HG03442 (cell line): ENCODE data around the gene GRHL1.

Experiments
- ATAC-seq: cut with Tn5 transposase; IDR thresholded peaks from one replicate; pipeline ENCODE4 v1.9.1; 2021; ENCODE audit warnings: mild to moderate bottlenecking, moderate library complexity; ENCODE audit not compliant: unreplicated experiment

Gene GRHL1

GRCh38 chr2:9992427-9993187 lies 41.1 kb downstream of the GRHL1 start:
- no peak for ATAC-seq

GRCh38 chr2:9993488-9994165 lies 42.1 kb downstream of the GRHL1 start:
- no peak for ATAC-seq

- ATAC-seq: no peak
Observed at GRCh38 chr2:9994462-9994861, 43.0 kb downstream of the GRHL1 start.

GRCh38 chr2:9995059-9995458 lies 43.6 kb downstream of the GRHL1 start:
- ATAC-seq: no peak

GRCh38 chr2:9996321-9996720 lies 44.8 kb downstream of the GRHL1 start:
- no peak for ATAC-seq

GRCh38 chr2:9997936-9998335 lies 46.4 kb downstream of the GRHL1 start:
- no peak for ATAC-seq

DNA sequence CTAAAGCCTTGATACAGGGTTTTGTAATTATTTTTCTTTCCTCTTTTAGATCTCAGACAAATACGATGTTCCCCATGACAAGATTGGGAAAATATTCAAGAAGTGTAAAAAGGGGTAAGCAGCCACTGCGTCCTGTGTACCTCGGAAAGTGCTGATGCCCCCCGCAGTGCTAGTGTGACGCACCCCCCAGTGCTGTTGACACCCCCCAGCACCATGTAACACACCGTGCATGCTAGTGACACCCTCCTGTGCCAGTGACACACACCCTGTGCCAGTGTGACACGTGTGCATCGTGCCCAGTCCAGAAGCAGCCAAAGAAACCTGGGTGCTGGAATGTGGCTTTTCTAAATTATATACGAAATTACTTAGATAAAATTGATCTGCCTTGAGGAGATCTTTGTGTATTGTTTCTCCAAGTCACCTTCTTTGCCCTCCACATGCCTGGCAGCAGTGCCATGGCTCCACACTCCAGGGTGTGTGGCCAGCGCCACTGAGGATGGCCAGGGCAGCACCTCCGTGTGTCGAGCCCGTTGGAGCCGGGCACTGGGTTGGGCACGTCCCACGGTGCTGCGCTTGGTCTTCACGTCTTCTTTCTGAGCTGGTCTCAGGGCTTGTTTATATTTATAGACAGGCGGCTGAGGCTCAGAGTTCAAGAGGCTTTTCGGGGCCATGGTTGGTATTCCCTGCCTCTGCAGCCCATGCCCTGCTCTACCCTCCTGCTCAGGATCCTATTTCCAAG lies 47.6 kb downstream of the GRHL1 start:
- ATAC-seq: no peak

- ATAC-seq: no peak
Observed at GRCh38 chr2:9999693-10000092, 48.2 kb downstream of the GRHL1 start.

DNA sequence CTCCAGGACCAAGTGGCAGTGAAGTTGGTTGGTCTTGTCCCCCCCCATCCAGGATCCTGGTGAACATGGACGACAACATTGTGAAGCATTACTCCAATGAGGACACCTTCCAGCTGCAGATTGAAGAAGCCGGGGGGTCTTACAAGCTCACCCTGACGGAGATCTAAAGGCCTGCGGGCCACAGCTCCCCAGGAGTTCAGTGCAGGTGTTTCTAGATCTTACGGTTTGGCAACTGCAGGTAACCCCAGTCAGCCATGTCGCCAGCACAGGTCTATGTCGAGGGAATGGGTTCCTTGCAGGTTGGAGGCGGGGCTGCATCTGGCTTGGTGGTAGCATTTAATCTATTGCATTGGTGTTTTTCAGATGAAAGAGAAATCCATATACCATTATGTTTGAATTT lies 49.0 kb downstream of the GRHL1 start:
- ATAC-seq: no peak

DNA sequence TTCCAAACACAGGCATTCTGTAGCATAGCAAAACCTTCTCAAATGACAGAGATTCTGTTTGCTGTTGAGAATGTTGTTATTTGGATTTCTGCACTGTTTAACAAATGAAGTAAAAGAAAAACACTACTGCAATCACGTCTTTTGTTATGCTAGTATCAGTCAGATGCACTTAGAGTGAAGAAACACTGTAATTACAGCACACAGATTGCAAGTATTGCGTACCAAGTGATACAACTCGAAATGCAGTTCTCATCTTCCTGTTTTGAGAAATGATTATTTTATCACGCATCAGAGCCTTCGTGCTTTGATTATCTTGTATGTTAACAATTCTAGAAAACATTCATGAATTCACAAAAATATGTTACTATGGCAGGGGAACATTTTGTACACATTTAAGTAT lies 50.1 kb downstream of the GRHL1 start:
- ATAC-seq: no peak

- no peak for ATAC-seq
Observed at GRCh38 chr2:10002109-10002508, 50.6 kb downstream of the GRHL1 start.

- ATAC-seq: no peak
Observed at GRCh38 chr2:10002681-10003080, 51.2 kb downstream of the GRHL1 start.

- no peak for ATAC-seq
Observed at GRCh38 chr2:10003206-10004125, 52.0 kb downstream of the GRHL1 start.

DNA sequence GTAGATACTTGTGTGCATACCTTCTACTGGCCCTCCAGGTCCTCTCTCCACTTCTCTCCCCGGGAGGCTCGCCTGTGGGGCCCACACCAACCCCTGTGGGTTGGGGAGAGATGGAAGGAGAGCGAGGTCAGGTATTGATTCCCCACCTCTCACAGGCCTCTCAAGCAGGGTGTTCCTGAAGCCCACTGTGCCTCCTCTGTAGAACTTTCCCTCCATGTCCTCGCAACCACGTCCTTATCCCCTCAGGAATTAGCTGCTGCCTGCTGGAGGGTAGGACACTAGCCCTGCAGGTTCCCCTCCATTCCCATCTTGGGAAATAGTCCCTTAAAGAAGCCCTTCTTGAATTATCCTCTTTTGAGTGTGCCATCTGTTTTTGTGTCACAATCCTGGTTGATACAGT lies 52.9 kb downstream of the GRHL1 start:
- ATAC-seq: no peak

- no peak for ATAC-seq
Observed at GRCh38 chr2:10004836-10005235, 53.3 kb downstream of the GRHL1 start.

DNA sequence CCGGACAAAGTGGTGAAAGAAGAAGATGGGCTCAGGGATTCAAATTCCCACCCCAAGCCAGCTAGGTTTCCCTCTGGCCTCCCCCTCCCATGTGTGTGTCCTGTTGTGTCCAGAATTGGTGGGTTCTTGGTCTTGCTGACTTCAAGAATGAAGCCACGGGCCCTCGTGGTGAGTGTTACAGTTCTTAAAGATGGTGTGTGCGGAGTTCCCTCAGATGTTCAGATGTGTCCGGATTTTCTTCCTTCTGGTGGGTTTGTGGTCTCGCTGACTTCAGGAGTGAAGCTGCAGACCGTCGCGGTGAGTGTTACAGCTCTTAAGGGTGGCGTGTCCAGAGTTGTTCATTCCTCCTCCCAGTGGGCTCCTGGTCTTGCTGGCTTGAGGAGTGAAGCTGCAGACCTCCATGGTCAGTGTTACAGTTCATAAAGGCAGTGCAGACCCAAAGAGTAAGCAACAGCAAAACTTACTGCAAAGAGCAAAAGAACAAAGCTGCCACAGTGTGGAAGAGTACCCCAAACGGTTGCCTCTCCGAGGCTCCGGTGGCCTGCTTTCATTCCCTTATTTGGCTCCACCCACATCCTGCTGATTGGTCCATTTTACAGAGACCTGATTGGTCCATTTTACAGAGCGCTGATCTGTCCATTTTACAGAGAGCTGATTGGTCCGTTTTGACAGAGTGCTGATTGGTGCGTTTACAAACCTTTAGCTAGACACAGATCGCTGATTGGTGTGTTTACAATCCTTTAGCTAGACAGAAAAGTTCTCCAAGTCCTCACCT lies 54.2 kb downstream of the GRHL1 start:
- ATAC-seq: no peak

- ATAC-seq: no peak
Observed at GRCh38 chr2:10006236-10007161, 55.0 kb downstream of the GRHL1 start.

- ATAC-seq: no peak
Observed at GRCh38 chr2:10007435-10007834, 55.9 kb downstream of the GRHL1 start.
